Epithelial cell of prostate (primary cell): ENCODE data around the gene POC1A.

ENCODE experiments used
- DNase-seq: peaks from one replicate; pipeline ENCODE4 v3.0.0-alpha.2; 2011; ENCODE audit warnings: low read depth, low spot score
- H3K27ac ChIP-seq: fragments of 450-650 bp; 2 replicates; pipeline ENCODE4 v1.5.1; 2017; ENCODE audit warnings: mild to moderate bottlenecking

POC1A gene

DNA sequence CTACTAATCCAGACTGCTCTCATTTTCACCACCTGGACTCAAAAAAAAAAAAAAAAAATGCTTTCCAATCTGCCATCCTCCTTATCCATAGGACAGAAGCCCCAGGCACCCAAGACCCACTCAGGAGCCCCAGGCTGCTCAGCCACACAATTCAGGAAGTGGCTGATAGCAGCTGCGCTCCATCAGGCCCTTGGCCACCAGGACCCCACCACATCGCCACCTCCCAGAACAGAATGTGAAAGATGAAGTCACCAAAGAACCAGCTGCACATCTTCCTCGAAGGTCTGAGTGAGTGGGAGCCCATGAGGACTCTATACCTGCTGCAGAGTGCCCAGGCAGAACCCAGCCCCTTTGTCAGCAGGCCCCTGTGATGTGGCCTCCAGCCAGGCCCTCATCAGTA is 19.5 kb downstream of the POC1A start:
- no peak overlapping the region for H3K27ac ChIP-seq
- no peak for DNase-seq

- H3K27ac ChIP-seq: no peak overlapping the region
- no peak for DNase-seq
Observed at GRCh38 chr3:52132930-52133329, 21.3 kb downstream of the POC1A start.

GRCh38 chr3:52132041-52132440 is 22.2 kb downstream of the POC1A start:
- H3K27ac ChIP-seq: no peak overlapping the region
- no peak for DNase-seq

DNA sequence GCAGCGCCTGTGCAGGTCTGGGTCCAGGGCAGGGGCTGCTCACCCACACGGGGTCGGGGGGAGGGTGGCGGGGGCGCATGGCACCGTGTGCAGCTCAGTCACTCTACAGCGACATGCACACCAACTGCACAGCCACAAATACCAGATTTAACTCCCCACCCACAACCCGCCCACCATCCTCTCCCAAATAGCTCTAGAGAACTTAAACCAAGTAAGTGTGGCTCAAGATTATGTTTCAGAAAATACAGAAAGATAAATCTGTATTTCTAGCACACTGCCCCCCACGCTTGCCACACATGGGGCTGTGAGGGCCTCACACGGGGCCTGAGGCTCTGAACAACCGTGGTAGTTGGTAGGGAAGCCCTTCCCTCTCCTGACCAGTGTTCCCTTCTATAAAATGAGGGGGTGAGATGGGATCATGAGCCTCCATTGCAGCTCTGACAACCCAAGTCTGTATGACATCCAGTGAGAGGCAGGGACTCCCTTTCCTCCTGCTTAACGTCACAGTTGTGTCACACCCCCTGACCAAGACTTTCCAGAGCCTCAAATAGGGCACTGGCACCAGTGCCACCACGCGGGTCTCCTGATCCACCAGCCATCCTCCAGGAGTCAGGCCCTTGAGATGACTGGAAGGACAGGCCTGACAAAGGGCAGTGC is 23.1 kb downstream of the POC1A start:
- no peak overlapping the region for H3K27ac ChIP-seq

DNA sequence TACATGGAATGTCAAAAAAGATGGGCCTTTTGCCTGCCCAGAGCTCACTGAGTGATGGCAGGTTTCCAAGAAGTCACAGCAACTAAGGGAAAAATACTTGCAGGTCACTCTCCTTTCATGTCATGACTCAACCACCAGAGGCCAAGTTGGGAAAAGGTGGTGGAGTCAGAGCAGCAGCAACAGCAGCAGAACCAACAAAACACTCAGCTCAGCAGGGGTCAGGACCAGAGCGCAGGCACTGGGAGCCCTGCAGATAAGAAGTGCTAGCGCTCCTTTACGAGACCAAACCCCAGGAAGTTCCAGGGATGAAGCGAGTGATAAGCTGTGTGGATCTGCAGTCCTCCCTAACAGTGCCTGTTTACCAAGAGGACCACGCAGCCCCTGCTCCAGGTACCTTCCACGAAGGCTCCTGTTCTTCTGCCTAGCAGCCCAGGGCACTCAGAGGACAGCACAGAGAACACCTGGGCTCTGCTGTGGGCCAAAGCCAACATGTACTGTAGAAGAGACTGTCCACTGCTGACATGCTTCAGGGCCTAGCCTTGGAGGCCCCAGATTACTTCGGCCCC is 26.0 kb downstream of the POC1A start:
- H3K27ac ChIP-seq: no peak overlapping the region
- no peak for DNase-seq

More for the DNA sequence above, 23.1 kb downstream of the POC1A start:
- no peak for DNase-seq

GRCh38 chr3:52126500-52126899 is 27.7 kb downstream of the POC1A start:
- no peak for DNase-seq
- no peak overlapping the region for H3K27ac ChIP-seq

DNA sequence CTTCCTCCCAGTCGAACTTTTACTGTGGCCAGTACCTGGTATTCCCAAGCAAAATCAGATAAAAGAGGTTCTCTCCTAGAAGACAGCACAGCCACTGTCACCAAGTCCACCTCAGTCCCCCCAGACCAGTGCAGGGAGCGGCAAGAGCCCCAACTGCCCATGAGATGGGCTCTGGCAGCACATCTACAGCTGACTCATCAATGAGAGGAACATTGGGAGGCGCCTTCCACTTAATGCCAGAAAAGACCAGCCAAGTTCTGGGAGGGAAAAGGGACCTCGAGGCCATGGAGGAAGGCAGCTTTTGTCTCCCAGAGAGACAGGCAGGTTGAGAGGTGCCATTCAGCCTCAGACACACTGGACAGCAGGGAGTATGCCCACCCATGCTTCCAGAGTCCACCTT is 28.2 kb downstream of the POC1A start:
- no peak for DNase-seq
- no peak overlapping the region for H3K27ac ChIP-seq

DNA sequence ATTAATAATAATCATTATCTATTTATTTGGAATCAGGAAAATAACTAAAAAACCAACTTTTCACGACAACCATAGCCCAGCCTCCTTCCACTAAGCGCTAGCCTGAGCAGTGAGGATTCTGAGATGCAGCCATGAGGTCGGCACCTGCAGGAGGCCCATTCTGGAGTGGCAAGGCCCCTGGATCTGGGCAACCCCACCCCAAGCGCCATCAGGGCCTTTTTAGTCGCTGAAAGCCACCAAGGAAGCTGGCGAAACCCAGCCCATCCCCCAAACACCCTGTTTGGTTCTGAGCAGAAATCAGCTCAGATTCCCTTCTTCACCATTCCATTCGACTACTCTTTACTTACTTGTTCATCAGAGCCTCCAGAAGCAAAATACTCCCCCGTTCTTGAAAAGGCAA is 29.5 kb downstream of the POC1A start:
- no peak for DNase-seq

DNA sequence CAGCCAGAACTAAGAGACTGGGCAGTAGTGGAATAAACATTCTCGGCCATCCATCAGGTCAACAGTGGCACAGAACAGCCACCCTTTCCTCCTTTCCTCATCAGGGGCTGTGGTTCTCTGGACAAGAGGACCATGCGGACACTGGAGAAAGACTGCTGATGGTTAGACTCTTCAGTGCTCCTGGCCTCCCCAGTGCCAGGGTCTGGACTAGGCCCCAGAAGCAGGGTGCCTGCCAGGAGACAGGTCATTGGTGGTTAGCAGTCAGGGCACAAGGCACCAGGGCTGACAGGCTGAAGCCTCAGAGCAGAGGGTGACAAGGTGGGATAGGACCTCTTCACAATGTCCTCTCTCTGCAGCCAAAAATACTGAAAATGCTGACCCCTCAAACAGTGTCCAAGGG is 30.1 kb downstream of the POC1A start:
- H3K27ac ChIP-seq: no peak overlapping the region
- no peak for DNase-seq

More for the DNA sequence above, 29.5 kb downstream of the POC1A start:
- no peak overlapping the region for H3K27ac ChIP-seq

- DNase-seq: no peak
- H3K27ac ChIP-seq: peak overlapping the region; percentile 46
Observed at GRCh38 chr3:52123106-52123725, 31.0 kb downstream of the POC1A start.

- peak overlapping the region; percentile 46 for H3K27ac ChIP-seq
- no peak for DNase-seq
Observed at GRCh38 chr3:52122491-52122890, 31.7 kb downstream of the POC1A start.

GRCh38 chr3:52121813-52122212 is 32.4 kb downstream of the POC1A start:
- DNase-seq: no peak
- no peak overlapping the region for H3K27ac ChIP-seq

DNA sequence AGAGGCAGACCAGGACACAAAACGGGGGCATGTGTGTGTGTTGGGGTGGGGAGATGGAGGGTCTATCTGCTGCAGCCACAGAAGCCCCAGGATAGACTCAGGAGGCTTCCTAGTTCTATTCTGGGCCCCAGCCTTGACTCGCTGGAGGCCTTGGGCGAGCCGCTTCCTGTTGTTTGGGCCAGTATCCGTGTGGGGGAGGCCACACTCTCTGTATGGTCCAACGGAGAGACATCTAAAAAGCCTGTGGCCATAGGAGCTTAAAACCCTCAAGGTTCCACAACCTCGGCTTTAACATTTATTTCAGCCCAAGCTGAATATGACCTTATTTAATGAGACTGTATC is 32.8 kb downstream of the POC1A start:
- no peak overlapping the region for H3K27ac ChIP-seq
- no peak for DNase-seq

DNA sequence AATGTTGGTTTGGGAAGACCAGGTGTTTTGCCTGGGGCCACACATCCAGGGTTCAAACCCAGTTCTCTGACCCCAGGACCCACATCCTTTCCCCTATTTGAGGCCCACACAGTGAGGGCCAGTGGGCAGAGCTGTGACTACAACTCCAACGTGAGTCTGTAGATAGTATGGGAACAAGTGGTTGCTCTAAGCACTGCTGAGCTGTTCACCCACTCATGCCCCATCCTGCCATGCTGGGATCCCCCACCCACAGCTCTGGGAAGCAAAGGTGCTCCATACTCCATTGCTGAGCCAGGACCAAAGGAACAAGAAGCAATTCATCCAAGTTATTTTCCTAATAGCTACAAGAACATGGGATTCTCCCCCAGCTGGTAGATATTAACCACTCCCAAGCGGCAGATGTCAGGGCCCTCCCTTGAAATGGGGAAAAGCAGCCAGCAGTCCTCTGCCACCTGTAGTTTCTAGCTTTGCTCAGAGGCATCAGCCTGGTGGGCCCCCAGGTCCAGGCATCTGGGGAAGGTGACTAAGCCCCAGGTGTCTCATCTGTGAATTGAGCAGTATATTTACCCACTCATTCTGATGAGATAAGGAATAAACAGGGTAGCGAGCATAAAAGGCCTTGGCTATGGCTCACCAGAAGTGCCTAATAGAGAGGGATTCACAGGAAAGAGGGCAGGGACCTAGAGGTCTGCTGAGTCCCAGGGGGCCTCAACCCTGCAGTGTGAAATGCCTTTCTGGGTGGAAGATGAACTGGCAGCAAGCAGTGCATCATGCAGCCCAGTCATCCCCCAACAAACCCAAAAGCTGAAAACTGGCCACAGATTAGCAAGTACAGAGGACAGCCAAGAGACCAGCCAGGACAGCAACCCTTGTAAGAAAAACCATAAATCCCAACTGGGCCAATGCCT is 33.4 kb downstream of the POC1A start:
- no peak for DNase-seq
- no peak overlapping the region for H3K27ac ChIP-seq

DNA sequence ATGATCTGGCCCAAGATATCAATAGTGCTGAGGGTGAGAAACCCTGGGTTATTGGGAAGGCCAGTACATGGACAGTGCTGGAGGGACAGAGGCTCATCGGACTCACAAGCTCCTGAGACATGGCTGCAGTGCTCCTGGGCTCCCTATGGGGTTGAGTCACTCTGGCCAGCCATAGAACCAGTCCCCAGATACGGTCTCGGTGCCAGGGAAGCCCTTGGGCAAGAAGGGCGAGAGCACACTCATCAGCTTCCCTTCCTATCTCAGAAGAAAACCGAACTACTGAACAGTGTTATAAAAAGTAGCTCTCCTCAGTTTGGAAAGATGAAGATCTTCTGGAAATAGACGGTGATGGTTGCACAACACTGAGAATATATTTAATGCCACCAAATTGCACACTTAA is 34.4 kb downstream of the POC1A start:
- H3K27ac ChIP-seq: no peak overlapping the region
- DNase-seq: no peak

DNA sequence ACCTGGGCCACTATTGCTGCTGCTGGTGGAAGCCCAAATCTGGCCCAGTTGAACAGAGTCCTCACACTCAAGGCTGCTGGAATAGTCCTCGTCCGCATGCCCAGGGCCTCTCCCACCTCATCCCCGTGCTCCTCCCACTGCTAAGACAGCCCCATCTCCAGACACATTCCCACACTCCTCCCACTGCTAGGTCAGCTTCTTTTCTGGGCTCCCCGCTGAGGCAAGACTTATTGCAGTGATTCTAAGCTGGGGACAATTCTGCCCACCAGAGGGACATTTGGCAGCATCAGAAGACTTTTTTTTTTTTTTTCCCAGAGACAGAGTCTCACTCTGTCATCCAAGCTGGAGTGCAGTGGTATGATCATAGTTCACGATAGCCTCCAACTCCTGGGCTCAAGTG is 35.1 kb downstream of the POC1A start:
- DNase-seq: no peak

GRCh38 chr3:52118156-52118875 is 35.9 kb downstream of the POC1A start:
- no peak overlapping the region for H3K27ac ChIP-seq
- DNase-seq: no peak

More for the DNA sequence above, 35.1 kb downstream of the POC1A start:
- H3K27ac ChIP-seq: no peak overlapping the region

DNA sequence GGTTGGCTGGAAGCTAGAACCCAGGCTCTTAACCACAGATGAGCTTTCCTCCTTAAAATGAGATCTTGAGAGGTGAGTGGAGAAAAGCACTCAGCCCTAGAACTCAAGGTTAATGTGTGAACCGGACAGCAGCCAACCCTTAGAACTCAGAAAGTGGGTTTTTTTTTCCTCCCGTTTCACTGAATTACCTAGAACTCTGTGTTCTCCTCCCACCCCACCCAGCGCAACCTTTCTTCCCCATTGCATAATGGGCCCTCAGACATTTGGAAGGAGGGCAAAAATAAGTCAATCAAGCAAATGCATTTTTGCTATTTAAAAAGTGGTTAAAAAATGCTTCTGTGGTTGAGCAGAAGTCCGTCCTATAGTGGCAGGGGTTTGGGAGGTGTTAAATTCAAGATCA is 36.7 kb downstream of the POC1A start:
- no peak overlapping the region for H3K27ac ChIP-seq
- DNase-seq: no peak

DNA sequence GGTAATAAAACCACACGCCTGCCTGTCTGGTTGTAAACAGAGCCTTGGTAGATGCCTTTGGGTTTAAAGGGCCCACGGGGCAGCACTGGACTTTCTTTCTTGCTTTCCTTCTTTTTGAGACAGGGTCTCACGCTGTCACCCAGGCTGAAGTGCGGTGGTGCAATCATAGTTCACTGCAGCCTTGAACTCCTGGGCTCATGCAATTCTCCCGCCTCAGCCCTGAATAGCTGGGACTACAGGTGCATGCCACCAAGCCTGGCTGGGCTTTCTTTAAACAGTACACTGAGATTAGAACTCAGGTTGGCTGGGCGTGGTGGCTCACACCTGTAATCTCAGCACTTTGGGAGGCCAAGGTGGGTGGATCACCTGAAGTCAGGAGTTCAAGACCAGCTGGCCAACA is 42.2 kb downstream of the POC1A start:
- no peak for DNase-seq
- no peak overlapping the region for H3K27ac ChIP-seq

DNA sequence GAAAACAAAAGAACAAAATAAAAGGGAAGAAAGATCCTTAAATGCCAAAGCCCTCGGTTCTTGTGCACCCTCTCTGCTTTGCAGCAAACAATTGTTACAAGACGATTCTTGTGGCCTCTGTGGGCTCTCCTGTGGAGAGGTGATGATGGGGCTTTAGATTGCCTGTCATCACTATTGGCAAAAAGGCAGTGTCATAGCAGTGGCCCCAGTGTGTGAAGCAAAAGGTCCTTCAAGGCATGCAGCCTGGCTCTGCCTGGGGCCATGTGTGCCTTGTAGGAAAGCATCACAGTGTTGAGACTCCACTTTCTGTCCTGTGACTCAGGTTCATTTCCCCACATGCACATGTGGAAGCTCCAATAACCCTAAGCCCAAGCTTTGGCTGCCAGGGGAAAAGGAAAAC is 43.7 kb downstream of the POC1A start:
- no peak overlapping the region for H3K27ac ChIP-seq
- no peak for DNase-seq
